HepG2 (cell line): ENCODE data around the gene ZBTB37. TPM values are rescaled to one million over a fixed set of nuclear protein-coding genes. Genes with fewer than 3 reads are reported as not detected.

Source experiments
- ARHGAP35 ChIP-seq: sonication (generic); formaldehyde crosslinking; IDR thresholded peaks from 2 replicates; pipeline ENCODE4 v1.9.0; 2022; ENCODE audit warnings: mild to moderate bottlenecking, inconsistent platforms, moderate library complexity, missing genetic modification reagents, borderline replicate concordance
- ATF1 ChIP-seq: IDR thresholded peaks from 2 replicates; pipeline ENCODE4 v1.6.1; 2016; ENCODE audit warnings: mild to moderate bottlenecking, control low read depth
- BCL6 ChIP-seq: IDR thresholded peaks from 2 replicates; pipeline ENCODE4 v1.6.1; 2016; ENCODE audit warnings: missing genetic modification reagents, missing compliant biosample characterization
- ELF3 ChIP-seq: IDR thresholded peaks from 2 replicates; pipeline ENCODE4 v1.6.1; 2016; ENCODE audit warnings: missing genetic modification reagents, missing compliant biosample characterization
- ELF4 ChIP-seq: sonication (generic); formaldehyde crosslinking; IDR thresholded peaks from 2 replicates; pipeline ENCODE4 v1.5.0; 2020; ENCODE audit warnings: missing genetic modification reagents, mild to moderate bottlenecking, moderate library complexity, borderline replicate concordance
- FOXK2 ChIP-seq: fragments of 450-650 bp; IDR thresholded peaks from 2 replicates; pipeline ENCODE4 v1.6.1; 2016
- HOMEZ ChIP-seq: IDR thresholded peaks from 2 replicates; pipeline ENCODE4 v1.6.1; 2016; ENCODE audit warnings: low read depth
- NAIF1 ChIP-seq: sonication (generic); formaldehyde crosslinking; IDR thresholded peaks from 2 replicates; pipeline ENCODE4 v1.5.0; 2020; ENCODE audit warnings: mild to moderate bottlenecking, missing genetic modification reagents, borderline replicate concordance
- NFE2L1 ChIP-seq: sonication (generic); formaldehyde crosslinking; IDR thresholded peaks from 2 replicates; pipeline ENCODE4 v1.4.0; 2020; ENCODE audit warnings: missing genetic modification reagents, mild to moderate bottlenecking, borderline replicate concordance
- NR2F1 ChIP-seq, 2 experiments: fragments of 450-650 bp in 1 of 2; formaldehyde crosslinking in 1 of 2; IDR thresholded peaks; 2 replicates each; pipeline versions ENCODE4 v1.5.0 to v1.6.1; 2016 to 2020; ENCODE audit warnings: mild to moderate bottlenecking in 1 of 2, missing compliant biosample characterization in 1 of 2, missing genetic modification reagents in 1 of 2, moderate library complexity in 1 of 2
- SP2 ChIP-seq: sonication (generic); formaldehyde crosslinking; IDR thresholded peaks from 2 replicates; pipeline ENCODE4 v1.5.1; 2020; ENCODE audit warnings: mild to moderate bottlenecking, missing genetic modification reagents
- TEAD3 ChIP-seq: optimal IDR thresholded peaks from 2 replicates; pipeline ENCODE3; 2016; ENCODE audit warnings: borderline replicate concordance
- YY1 ChIP-seq: IDR thresholded peaks from 2 replicates; pipeline ENCODE4 v1.6.1; 2011; ENCODE audit warnings: low read length, low read depth, moderate library complexity, mild to moderate bottlenecking; ENCODE audit not compliant: insufficient read depth, insufficient replicate concordance
- polyA plus RNA-seq, 8 experiments: library from polyadenylated mRNA; depleted of rRNA in 3 of 8; stranded (reverse) in 7 of 8; unstranded in 1 of 8; fragments of >200 nt; fragmentation: Illumina TruSeq in 4 of 8; extraction: Trizol in 4 of 8; gene quantifications; 2 replicates each; pipeline versions ENCODE4 v1.2.1 to v1.2.3, GENCODE V29; 2011 to 2016; ENCODE audit warnings: low read depth in 4 of 8, missing spikeins in 1 of 8, mixed read lengths in 1 of 8; ENCODE audit not compliant: insufficient read depth in 1 of 8
- total RNA-seq, 5 experiments: library from RNA; depleted of rRNA; stranded (reverse); fragments of >200 nt; fragmentation: Illumina TruSeq; extraction: Trizol; gene quantifications; 2 replicates each; pipeline ENCODE4 v1.2.3, GENCODE V29; 2016; ENCODE audit warnings: low read depth in 1 of 5
- TF ChIP-seq, protein P1 (sequence below): sonication (generic); formaldehyde crosslinking; IDR thresholded peaks from 2 replicates; pipeline ENCODE4 v1.4.0; 2020; ENCODE audit warnings: mild to moderate bottlenecking, missing genetic modification reagents, borderline replicate concordance
- TF ChIP-seq, protein P2 (sequence below): sonication (generic); formaldehyde crosslinking; IDR thresholded peaks from 2 replicates; pipeline ENCODE4 v1.5.1; 2020; ENCODE audit warnings: missing genetic modification reagents, mild to moderate bottlenecking, borderline replicate concordance
- TF ChIP-seq, protein P3 (sequence below): sonication (generic); formaldehyde crosslinking; IDR thresholded peaks from 2 replicates; pipeline ENCODE4 v1.5.0; 2020; ENCODE audit warnings: mild to moderate bottlenecking, missing genetic modification reagents
- TF ChIP-seq, protein P4 (sequence below): sonication (generic); formaldehyde crosslinking; IDR thresholded peaks from 2 replicates; pipeline ENCODE4 v1.4.0; 2020; ENCODE audit warnings: missing genetic modification reagents

Gene ZBTB37
- total and polyA plus RNA-seq, 2 of the 13 experiments (the other 11 are each of a cell fraction or from before 2014, with no cell fraction given): 2.6 to 7.7 TPM

- TF ChIP-seq TEAD3: peak; percentile 23
- TF ChIP-seq YY1: no peak
- TF ChIP-seq, protein P1, sequence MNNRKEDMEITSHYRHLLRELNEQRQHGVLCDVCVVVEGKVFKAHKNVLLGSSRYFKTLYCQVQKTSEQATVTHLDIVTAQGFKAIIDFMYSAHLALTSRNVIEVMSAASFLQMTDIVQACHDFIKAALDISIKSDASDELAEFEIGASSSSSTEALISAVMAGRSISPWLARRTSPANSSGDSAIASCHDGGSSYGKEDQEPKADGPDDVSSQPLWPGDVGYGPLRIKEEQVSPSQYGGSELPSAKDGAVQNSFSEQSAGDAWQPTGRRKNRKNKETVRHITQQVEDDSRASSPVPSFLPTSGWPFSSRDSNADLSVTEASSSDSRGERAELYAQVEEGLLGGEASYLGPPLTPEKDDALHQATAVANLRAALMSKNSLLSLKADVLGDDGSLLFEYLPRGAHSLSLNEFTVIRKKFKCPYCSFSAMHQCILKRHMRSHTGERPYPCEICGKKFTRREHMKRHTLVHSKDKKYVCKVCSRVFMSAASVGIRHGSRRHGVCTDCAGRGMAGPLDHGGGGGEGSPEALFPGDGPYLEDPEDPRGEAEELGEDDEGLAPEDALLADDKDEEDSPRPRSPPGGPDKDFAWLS: no peak
- TF ChIP-seq NAIF1 (CRISPR knock-in tag): no peak
- TF ChIP-seq, protein P2, sequence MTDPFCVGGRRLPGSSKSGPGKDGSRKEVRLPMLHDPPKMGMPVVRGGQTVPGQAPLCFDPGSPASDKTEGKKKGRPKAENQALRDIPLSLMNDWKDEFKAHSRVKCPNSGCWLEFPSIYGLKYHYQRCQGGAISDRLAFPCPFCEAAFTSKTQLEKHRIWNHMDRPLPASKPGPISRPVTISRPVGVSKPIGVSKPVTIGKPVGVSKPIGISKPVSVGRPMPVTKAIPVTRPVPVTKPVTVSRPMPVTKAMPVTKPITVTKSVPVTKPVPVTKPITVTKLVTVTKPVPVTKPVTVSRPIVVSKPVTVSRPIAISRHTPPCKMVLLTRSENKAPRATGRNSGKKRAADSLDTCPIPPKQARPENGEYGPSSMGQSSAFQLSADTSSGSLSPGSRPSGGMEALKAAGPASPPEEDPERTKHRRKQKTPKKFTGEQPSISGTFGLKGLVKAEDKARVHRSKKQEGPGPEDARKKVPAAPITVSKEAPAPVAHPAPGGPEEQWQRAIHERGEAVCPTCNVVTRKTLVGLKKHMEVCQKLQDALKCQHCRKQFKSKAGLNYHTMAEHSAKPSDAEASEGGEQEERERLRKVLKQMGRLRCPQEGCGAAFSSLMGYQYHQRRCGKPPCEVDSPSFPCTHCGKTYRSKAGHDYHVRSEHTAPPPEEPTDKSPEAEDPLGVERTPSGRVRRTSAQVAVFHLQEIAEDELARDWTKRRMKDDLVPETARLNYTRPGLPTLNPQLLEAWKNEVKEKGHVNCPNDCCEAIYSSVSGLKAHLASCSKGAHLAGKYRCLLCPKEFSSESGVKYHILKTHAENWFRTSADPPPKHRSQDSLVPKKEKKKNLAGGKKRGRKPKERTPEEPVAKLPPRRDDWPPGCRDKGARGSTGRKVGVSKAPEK (CRISPR knock-in tag): no peak
- TF ChIP-seq FOXK2: no peak
- TF ChIP-seq ATF1 (CRISPR knock-in tag): no peak
- peak; percentile 38; the same call in 1 of the 2 replicates for TF ChIP-seq ARHGAP35 (CRISPR knock-in tag)
- TF ChIP-seq SP2: peak; percentile 57; the same call in 1 of the 2 replicates
- no peak for TF ChIP-seq HOMEZ (CRISPR knock-in tag)
- TF ChIP-seq, protein P3, sequence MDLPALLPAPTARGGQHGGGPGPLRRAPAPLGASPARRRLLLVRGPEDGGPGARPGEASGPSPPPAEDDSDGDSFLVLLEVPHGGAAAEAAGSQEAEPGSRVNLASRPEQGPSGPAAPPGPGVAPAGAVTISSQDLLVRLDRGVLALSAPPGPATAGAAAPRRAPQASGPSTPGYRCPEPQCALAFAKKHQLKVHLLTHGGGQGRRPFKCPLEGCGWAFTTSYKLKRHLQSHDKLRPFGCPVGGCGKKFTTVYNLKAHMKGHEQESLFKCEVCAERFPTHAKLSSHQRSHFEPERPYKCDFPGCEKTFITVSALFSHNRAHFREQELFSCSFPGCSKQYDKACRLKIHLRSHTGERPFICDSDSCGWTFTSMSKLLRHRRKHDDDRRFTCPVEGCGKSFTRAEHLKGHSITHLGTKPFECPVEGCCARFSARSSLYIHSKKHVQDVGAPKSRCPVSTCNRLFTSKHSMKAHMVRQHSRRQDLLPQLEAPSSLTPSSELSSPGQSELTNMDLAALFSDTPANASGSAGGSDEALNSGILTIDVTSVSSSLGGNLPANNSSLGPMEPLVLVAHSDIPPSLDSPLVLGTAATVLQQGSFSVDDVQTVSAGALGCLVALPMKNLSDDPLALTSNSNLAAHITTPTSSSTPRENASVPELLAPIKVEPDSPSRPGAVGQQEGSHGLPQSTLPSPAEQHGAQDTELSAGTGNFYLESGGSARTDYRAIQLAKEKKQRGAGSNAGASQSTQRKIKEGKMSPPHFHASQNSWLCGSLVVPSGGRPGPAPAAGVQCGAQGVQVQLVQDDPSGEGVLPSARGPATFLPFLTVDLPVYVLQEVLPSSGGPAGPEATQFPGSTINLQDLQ: peak; percentile 37; the same call in 1 of the 2 replicates
- TF ChIP-seq BCL6 (CRISPR knock-in tag): no peak
- peak; percentile 75 for TF ChIP-seq ELF4 (CRISPR knock-in tag)
- TF ChIP-seq ELF3 (CRISPR knock-in tag): peak; percentile 25; the same call in 1 of the 2 replicates
- TF ChIP-seq, protein P4, sequence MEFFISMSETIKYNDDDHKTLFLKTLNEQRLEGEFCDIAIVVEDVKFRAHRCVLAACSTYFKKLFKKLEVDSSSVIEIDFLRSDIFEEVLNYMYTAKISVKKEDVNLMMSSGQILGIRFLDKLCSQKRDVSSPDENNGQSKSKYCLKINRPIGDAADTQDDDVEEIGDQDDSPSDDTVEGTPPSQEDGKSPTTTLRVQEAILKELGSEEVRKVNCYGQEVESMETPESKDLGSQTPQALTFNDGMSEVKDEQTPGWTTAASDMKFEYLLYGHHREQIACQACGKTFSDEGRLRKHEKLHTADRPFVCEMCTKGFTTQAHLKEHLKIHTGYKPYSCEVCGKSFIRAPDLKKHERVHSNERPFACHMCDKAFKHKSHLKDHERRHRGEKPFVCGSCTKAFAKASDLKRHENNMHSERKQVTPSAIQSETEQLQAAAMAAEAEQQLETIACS (CRISPR knock-in tag): no peak
- TF ChIP-seq NFE2L1 (CRISPR knock-in tag): no peak
- TF ChIP-seq NR2F1 (CRISPR knock-in tag; IDR thresholded peaks at IDR 0.05): peak in 1 of 2 experiments; percentile 8; a peak in 1 of 4 replicates
These were observed at the start of gene ZBTB37 (continued) for GRCh38 chr1:173868266-173869020.
